H1 (cell line): ENCODE measurements around the gene MACROD2. TPM values are rescaled to one million over a fixed set of nuclear protein-coding genes. Genes with fewer than 3 reads are reported as not detected.

Experiments
- CTCF ChIA-PET: fragments of 300-600 bp; sonication (Branson Sonifier 250); formaldehyde crosslinking; loops from one replicate; lab custom pipeline; 2021; ENCODE audit not compliant: partially characterized antibody; lab: Charles Lee
- POLR2A ChIA-PET: fragments of 300-600 bp; sonication (Branson Sonifier 250); formaldehyde crosslinking; loops from one replicate; lab custom pipeline; 2021; ENCODE audit warnings: inconsistent platforms; ENCODE audit not compliant: partially characterized antibody; lab: Charles Lee
- DNase-seq, 2 experiments: peaks; one replicate each; pipeline versions ENCODE4 v3.0.0 to v3.0.0-alpha.2; 2010 to 2022; ENCODE audit warnings: low spot score in 2 of 2, low read depth in 1 of 2, mixed read lengths in 1 of 2
- FAIRE-seq: peaks from 2 replicates; lab custom pipeline; 2011; peaks lifted over from hg19 to GRCh38; lab: Jason Lieb, UNC
- H2AFZ ChIP-seq: 2 replicates; pipeline ENCODE4 v1.8.1; 2012; ENCODE audit warnings: low read length, inconsistent platforms
- H2AK5ac ChIP-seq: 2 replicates; pipeline ENCODE4 v1.6.1; 2013; ENCODE audit warnings: low read depth, low read length
- H2BK120ac ChIP-seq: replicated peaks from 2 replicates; pipeline ENCODE3; 2013; ENCODE audit warnings: low read depth, low read length, inconsistent platforms
- H2BK12ac ChIP-seq: 2 replicates; pipeline ENCODE4 v1.6.1; 2013; ENCODE audit warnings: low read depth, low read length
- H2BK15ac ChIP-seq: 2 replicates; pipeline ENCODE4 v1.6.1; 2013; ENCODE audit warnings: low read length
- H2BK20ac ChIP-seq: 2 replicates; pipeline ENCODE4 v1.6.1; 2013; ENCODE audit warnings: low read length
- H2BK5ac ChIP-seq: 2 replicates; pipeline ENCODE4 v1.6.1; 2013; ENCODE audit warnings: low read depth, low read length
- H3K14ac ChIP-seq: 2 replicates; pipeline ENCODE4 v1.6.1; 2013; ENCODE audit warnings: inconsistent platforms; ENCODE audit not compliant: insufficient read length
- H3K18ac ChIP-seq: 2 replicates; pipeline ENCODE4 v1.6.1; 2013; ENCODE audit warnings: low read length; ENCODE audit errors: extremely low read depth
- H3K23ac ChIP-seq: 2 replicates; pipeline ENCODE4 v1.6.1; 2013; ENCODE audit warnings: inconsistent platforms; ENCODE audit not compliant: insufficient read length
- H3K23me2 ChIP-seq: 2 replicates; pipeline ENCODE4 v1.6.1; 2013; ENCODE audit warnings: low read depth, low read length
- H3K27ac ChIP-seq: 2 replicates; pipeline ENCODE4 v1.6.1; 2011; ENCODE audit warnings: low read depth, low read length, inconsistent platforms
- H3K27me3 ChIP-seq, 4 experiments: replicated peaks in 1 of 4; 1 replicate in 1 of 4; 2 replicates in 3 of 4; pipeline versions ENCODE4 v1.6.1 to v1.8.1; 2011 to 2013; ENCODE audit warnings: low read length in 3 of 4, mild to moderate bottlenecking in 3 of 4, inconsistent platforms in 2 of 4, mixed read lengths in 2 of 4, moderate library complexity in 1 of 4; ENCODE audit not compliant: control insufficient read depth in 3 of 4, insufficient read depth in 3 of 4; ENCODE audit errors: extremely low read depth in 1 of 4
- H3K36me3 ChIP-seq, 4 experiments: 2 replicates each; pipeline versions ENCODE4 v1.6.1 to v1.8.1; 2011 to 2013; ENCODE audit warnings: mild to moderate bottlenecking in 4 of 4, low read length in 3 of 4, moderate library complexity in 2 of 4, control low read depth in 1 of 4, inconsistent platforms in 1 of 4; ENCODE audit not compliant: insufficient read depth in 4 of 4, control insufficient read depth in 2 of 4
- H3K4ac ChIP-seq: replicated peaks from 2 replicates; pipeline ENCODE3; 2013; ENCODE audit warnings: low read length, low read depth, mixed read lengths, inconsistent platforms; ENCODE audit not compliant: insufficient read length
- H3K4me1 ChIP-seq, 4 experiments: replicated peaks in 1 of 4; 1 replicate in 1 of 4; 2 replicates in 3 of 4; pipeline versions ENCODE4 v1.6.1 to v1.8.1; 2011 to 2013; ENCODE audit warnings: low read length in 3 of 4, inconsistent platforms in 2 of 4, mixed read lengths in 1 of 4; ENCODE audit not compliant: insufficient read depth in 4 of 4, control insufficient read depth in 3 of 4
- H3K4me2 ChIP-seq, 2 experiments: 2 replicates each; pipeline versions ENCODE4 v1.6.1 to v1.8.1; 2011 to 2013; ENCODE audit warnings: low read depth in 2 of 2, low read length in 2 of 2, control low read depth in 1 of 2, inconsistent platforms in 1 of 2, mild to moderate bottlenecking in 1 of 2; ENCODE audit not compliant: insufficient read depth in 1 of 2
- H3K4me3 ChIP-seq, 4 experiments: fragments of 200-600, 300-600 bp in 1 of 4; sonication (generic), shearing (Covaris generic), sonication (Bioruptor Twin) in 1 of 4; 2 replicates each; pipeline versions ENCODE4 v1.5.1 to v1.8.1; 2011 to 2016; ENCODE audit warnings: low read length in 4 of 4, low read depth in 3 of 4, control low read depth in 2 of 4, inconsistent platforms in 2 of 4, mild to moderate bottlenecking in 2 of 4, mixed read lengths in 1 of 4, moderate library complexity in 1 of 4; ENCODE audit not compliant: insufficient read depth in 2 of 4; ENCODE audit errors: extremely low read depth in 1 of 4
- H3K56ac ChIP-seq: replicated peaks from 2 replicates; pipeline ENCODE3; 2013; ENCODE audit warnings: low read depth, mild to moderate bottlenecking, mixed read lengths, low read length, inconsistent platforms; ENCODE audit not compliant: insufficient read length
- H3K79me1 ChIP-seq: 2 replicates; pipeline ENCODE4 v1.6.1; 2013; ENCODE audit warnings: low read depth, low read length, control low read depth
- H3K79me2 ChIP-seq, 2 experiments: 2 replicates each; pipeline versions ENCODE4 v1.6.1 to v1.8.1; 2012 to 2013; ENCODE audit warnings: low read length in 2 of 2, mild to moderate bottlenecking in 2 of 2, inconsistent platforms in 1 of 2; ENCODE audit not compliant: insufficient read depth in 2 of 2, control insufficient read depth in 1 of 2
- H3K9ac ChIP-seq, 4 experiments: replicated peaks in 1 of 4; 1 replicate in 1 of 4; 2 replicates in 3 of 4; pipeline versions ENCODE4 v1.6.1 to v1.8.1; 2011 to 2013; ENCODE audit warnings: low read depth in 3 of 4, low read length in 3 of 4, control low read depth in 2 of 4, mild to moderate bottlenecking in 2 of 4, moderate library complexity in 2 of 4, inconsistent platforms in 1 of 4; ENCODE audit errors: extremely low read depth in 1 of 4
- H3K9me3 ChIP-seq, 2 experiments: 2 replicates each; pipeline versions ENCODE4 v1.6.1 to v1.8.1; 2012 to 2013; ENCODE audit warnings: mild to moderate bottlenecking in 2 of 2, moderate library complexity in 2 of 2, control low read depth in 1 of 2, inconsistent platforms in 1 of 2, low read depth in 1 of 2, low read length in 1 of 2, mixed read lengths in 1 of 2; ENCODE audit not compliant: insufficient read depth in 2 of 2
- H4K20me1 ChIP-seq, 2 experiments: replicated peaks in 1 of 2; 2 replicates each; pipeline versions ENCODE3 to v1.8.1; 2011 to 2013; ENCODE audit warnings: inconsistent platforms in 2 of 2, low read length in 2 of 2, mild to moderate bottlenecking in 1 of 2; ENCODE audit not compliant: insufficient read depth in 2 of 2, control insufficient read depth in 1 of 2
- H4K5ac ChIP-seq: 2 replicates; pipeline ENCODE4 v1.6.1; 2013; ENCODE audit warnings: low read length, low read depth, mixed read lengths, inconsistent platforms; ENCODE audit not compliant: insufficient read length
- H4K8ac ChIP-seq: 2 replicates; pipeline ENCODE4 v1.8.0; 2013; ENCODE audit warnings: mild to moderate bottlenecking, moderate library complexity, low read length, inconsistent platforms; ENCODE audit not compliant: insufficient read depth; ENCODE audit errors: extremely low read depth
- H4K91ac ChIP-seq: replicated peaks from 2 replicates; pipeline ENCODE3; 2013; ENCODE audit warnings: low read length, mixed read lengths, inconsistent platforms; ENCODE audit not compliant: insufficient read length
- POLR2AphosphoS5 ChIP-seq: IDR thresholded peaks from 2 replicates; pipeline ENCODE4 v1.6.1; 2011; ENCODE audit warnings: low read depth, low read length
- WGBS, 2 experiments: shearing (Covaris generic) in 1 of 2; methylation state at CpG; one replicate each; pipeline versions ENCODE4 v1.1.6 to v1.1.7; 2013 to 2015; ENCODE audit warnings: low lambda C conversion rate in 2 of 2, mixed read lengths in 2 of 2, inconsistent platforms in 1 of 2, low coverage in 1 of 2, missing lambda C conversion rate in 1 of 2; ENCODE audit not compliant: insufficient replicate concordance in 2 of 2, insufficient coverage in 1 of 2, insufficient read length in 1 of 2; ENCODE audit errors: extremely low coverage in 1 of 2, missing lambda C conversion rate in 1 of 2; 5-methylcytosine and 5-hydroxymethylcytosine counted together
- polyA plus RNA-seq, 7 experiments: library from polyadenylated mRNA; depleted of rRNA in 3 of 7; stranded (reverse) in 5 of 7; unstranded in 2 of 7; fragments of >200 nt in 5 of 7; fragments of 200-250 nt in 2 of 7; gene quantifications; 1 replicate in 5 of 7; 2 replicates in 1 of 7; 4 replicates in 1 of 7; pipeline versions ENCODE4 v1.2.1 to v1.2.3, GENCODE V29; 2011 to 2013; ENCODE audit warnings: missing spikeins in 2 of 7, mixed read lengths in 2 of 7
- total RNA-seq: library from RNA; stranded (reverse); fragmentation: NEBNext Ultra II Directional; extraction: Animal tissue kit (Norgen Biotek cat#: 25700); gene quantifications from 2 replicates; pipeline ENCODE4 v1.2.1, GENCODE V29; 2021

Gene MACROD2
- total and polyA plus RNA-seq, 2 of the 8 experiments (the other 6 are each of a cell fraction or from before 2014, with no cell fraction given), result 0.70 to 3.9 TPM

- H3K18ac ChIP-seq, result no peak overlapping the region
- no peaks in the 10 kb centered on the region for H3K23me2 ChIP-seq
- H3K4me2 ChIP-seq, result no peak overlapping the region
- H3K4me1 ChIP-seq, result no peaks in the 10 kb centered on the region
- no peak overlapping the region for H2BK20ac ChIP-seq
- POLR2A ChIA-PET, result no interaction called here
- no peak for FAIRE-seq
- 85% methylated on average over 2 of the region's 2 CpGs; no CpG with 5 or more reads in 1 of the 2 experiments for WGBS, 2 experiments
- no peak overlapping the region for H3K9ac ChIP-seq
- no peak overlapping the region for H4K5ac ChIP-seq
- no peak overlapping the region for H3K27ac ChIP-seq
- CTCF ChIA-PET, result interaction anchor here (2.4 kb wide), 1 partner anchor 210 kb away, joined by 8 read pairs; no protein-coding TSS in a partner anchor
- no peak overlapping the region for H2BK120ac ChIP-seq
- H3K9me3 ChIP-seq, result peaks cover 2% of the 10 kb centered on the region in 2 experiments; a peak in 2 of 4 replicates
- H3K4ac ChIP-seq, result no peak overlapping the region
- no peak overlapping the region for H2AK5ac ChIP-seq
- no peak overlapping the region for H2BK12ac ChIP-seq
- H3K36me3 ChIP-seq, result no peaks in the 10 kb centered on the region
- no peak overlapping the region for H3K23ac ChIP-seq
- no peaks in the 10 kb centered on the region for H3K79me1 ChIP-seq
- H4K8ac ChIP-seq, result no peak overlapping the region
- H3K56ac ChIP-seq, result no peak overlapping the region
- TF ChIP-seq POLR2AphosphoS5, result no peak
- no peak overlapping the region for H2AFZ ChIP-seq
- H2BK5ac ChIP-seq, result no peak overlapping the region
- no peak overlapping the region for H3K4me3 ChIP-seq
- DNase-seq, result no peak
- peaks cover 0 to 1% of the 10 kb centered on the region in 2 experiments for H4K20me1 ChIP-seq
- H4K91ac ChIP-seq, result no peak overlapping the region
- H2BK15ac ChIP-seq, result no peak overlapping the region
- no peaks in the 10 kb centered on the region for H3K79me2 ChIP-seq
- H3K14ac ChIP-seq, result no peak overlapping the region
- no peaks in the 10 kb centered on the region for H3K27me3 ChIP-seq
These were observed 1706.8 kb downstream of the MACROD2 start for GRCh38 chr20:15702161-15702560.
